Stromal cell of bone marrow (primary cell): ENCODE results near the gene TCP11.
A peak's percentile ranks its signal among the peaks of the same experiment; 100 is the strongest.

Experiments
- DNase-seq: peaks from one replicate; pipeline ENCODE4 v3.0.0-alpha.2; 2012; ENCODE audit warnings: low read depth

Gene TCP11

DNA sequence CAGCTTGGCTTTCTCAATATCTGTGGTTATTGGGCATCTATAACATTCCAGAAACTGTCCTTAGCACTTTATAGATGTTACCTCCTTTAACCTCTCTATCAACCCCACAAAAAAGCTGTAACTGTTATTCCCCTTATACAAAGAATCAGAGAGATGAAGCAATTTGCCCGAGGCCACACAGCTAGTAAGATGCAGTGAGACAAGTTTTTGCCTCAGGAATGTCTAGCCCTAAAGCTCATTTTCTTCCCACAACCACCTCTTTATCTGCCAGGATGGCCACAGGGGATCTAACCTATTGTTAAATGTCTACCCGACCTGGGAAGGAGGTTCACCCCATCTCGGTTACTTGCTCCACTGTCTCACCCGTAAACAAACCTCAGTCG, 31.9 kb upstream of the TCP11 start:
- DNase-seq: no peak

DNA sequence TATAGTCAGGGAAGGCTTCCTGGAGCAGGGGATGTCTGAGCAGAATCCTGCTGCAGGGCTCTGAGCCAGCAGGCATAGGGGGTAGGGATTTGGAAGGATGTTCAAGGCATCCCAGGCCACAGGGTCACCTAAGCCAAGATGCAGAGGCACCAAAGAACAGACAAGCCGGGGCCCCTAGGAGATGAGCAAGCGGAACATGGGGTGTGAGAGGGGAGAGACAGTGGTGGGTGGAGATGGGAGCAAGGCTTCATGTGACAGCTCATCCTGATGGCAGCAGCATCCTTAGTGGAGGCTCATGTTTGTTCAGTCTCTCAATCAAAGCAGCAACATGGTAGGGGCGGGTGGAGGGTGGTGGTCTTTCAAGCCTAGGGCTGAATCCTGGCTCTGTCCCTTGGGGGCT, 29.8 kb upstream of the TCP11 start:
- DNase-seq: no peak

DNA sequence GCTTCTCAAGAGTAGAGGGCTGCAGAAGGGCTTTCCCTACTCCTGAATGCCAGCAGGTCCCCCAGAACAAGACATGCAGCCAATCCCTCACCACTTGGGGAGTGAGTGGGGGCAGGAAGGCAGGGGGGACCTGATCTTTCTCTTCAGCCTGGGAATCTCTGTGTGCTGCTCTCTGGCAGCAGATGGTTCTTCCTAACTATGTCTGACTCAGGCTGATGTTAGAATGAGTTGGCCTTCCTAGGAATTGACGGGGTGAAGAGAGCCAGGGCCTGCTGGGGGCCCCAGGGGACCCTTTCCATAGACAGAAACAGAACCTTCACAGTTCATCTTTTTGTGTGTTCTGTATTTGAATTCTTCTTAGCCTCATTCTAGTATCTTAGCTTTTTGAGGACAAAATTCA, 29.0 kb upstream of the TCP11 start:
- DNase-seq: peak; percentile 76

DNA sequence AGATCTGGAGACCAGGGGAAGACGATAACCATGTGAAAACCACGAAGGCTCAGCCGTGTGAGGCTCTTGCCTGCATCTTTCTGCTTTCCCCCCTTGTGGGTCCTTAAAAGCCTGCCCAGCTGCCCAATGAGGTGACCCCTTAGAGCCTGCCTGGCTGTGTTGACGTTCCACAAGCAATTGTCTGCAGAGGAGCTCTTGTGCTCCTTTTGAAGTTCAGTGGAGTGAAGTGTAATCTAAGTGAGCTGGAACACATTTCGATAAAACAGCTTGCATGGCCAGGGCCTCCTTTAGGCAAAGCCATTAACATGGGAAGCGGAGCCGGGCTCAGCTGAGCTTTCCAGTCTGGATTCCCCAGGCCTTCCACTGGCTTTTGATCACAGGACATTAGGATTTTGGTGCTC, 27.3 kb upstream of the TCP11 start:
- DNase-seq: no peak

DNA sequence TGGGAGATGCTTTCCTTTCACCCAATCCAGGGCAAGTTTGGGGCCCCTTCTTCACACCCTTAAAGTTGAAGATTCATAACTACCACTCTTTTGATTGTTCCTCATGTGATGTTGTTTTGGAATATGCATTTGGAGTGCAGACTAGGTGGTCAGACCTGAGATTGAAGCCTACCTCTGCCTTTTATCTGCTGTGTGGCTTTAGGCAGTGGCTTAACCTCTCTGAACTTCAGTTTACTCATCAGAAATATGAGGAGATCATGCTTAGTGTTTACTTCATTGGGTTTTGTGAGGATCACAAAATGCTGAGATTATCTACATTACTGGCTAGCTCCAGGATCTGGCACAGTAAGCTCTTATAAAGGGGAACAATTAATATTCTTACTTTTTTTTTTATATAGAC, 26.4 kb upstream of the TCP11 start:
- DNase-seq: no peak

DNA sequence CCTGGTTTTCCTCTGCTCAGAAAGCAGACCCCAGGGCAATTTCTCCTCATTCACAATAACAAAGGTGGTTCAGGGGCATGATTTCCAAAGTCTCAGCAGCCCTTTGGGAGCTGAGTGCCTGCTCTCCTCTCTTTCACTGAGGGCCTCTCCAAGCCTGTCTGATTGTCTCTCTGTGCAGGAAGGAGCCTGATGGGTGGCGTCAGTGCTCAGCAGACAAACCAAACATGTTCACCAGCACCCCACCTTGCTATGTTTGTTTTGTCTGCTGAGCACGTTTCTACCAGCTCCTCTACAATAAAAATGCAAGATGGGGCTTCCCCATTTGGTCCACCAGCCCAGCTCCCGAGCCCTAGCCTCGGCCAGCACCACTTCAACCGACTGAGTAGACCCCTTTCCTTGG, 25.4 kb upstream of the TCP11 start:
- no peak for DNase-seq

DNA sequence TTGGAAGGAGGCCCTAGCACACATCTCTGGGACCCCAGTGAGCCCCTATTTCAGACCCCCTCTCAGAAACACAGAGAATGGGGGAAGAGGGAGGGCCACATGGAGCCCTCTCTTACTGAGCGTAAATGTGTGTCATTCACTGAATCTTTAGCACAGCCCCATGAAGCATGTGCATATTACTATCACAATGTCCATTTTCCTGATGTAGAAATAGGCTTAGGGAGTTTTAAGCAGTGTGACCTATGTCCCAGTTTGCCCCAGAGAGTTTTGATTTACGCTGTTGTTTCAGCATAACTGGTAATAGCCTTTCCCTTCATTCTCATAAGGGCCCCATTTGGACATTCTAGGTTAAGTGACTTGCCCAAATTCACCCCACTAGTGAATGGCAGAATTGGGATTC, 25.0 kb upstream of the TCP11 start:
- no peak for DNase-seq

DNA sequence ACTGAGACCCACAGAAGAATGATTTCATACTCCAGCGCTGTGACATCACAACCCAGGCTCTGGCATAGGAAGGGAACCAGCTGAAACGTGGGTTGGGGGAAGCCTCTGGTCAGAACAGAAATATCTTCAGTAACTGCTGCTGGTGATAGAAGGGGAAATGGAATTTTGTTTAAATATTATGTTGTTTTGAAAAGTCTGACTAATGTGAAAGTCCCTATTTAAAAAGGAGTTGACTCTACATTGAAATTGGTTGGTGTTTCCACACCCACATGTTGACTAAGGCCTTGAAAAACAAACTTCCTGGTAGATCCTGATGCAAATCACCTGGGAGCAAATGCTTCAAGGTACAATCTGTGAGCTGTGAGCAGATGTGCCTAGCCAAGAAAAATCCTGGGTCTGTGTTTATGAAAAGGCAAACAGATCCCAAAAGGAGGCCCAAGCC, 24.5 kb upstream of the TCP11 start:
- no peak for DNase-seq

DNA sequence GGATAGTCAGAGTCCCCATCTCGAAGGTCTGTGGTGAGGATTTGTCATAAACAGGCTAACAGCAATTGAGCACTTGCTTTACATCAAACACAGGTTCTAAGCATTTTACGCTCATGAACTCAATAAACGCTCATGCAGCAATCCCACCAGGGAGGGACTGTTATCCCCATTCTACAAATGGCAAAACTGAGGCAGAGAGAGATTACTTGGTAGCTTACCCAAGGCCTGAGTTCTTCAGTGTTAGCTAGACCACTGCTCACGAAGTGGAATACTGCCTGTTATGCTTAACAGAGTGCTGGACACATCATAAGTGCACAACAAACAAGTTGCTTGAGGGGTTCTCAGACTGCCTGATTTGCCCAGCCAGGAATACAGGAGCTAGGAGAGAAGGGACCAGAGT, 23.7 kb upstream of the TCP11 start:
- no peak for DNase-seq

DNA sequence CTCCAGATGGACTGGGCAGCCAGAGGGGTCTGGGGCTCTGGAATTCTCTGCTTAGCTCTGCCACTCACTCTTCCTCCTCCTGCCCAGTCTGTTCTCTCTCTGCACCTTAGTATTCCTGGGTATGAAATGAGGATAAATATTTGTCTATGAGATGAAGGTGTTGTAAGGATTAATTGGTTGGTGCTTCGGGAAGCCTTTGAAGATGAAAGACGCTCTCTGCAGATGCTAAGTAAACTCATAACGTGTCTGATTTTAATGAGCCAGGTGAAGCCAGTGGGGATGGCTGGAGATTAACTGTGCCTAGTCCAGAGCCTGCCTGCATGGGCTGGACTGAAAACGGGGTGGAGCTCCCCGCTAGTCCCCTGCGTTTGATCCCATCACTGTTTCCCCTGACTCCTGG, 23.1 kb upstream of the TCP11 start:
- DNase-seq: no peak

DNA sequence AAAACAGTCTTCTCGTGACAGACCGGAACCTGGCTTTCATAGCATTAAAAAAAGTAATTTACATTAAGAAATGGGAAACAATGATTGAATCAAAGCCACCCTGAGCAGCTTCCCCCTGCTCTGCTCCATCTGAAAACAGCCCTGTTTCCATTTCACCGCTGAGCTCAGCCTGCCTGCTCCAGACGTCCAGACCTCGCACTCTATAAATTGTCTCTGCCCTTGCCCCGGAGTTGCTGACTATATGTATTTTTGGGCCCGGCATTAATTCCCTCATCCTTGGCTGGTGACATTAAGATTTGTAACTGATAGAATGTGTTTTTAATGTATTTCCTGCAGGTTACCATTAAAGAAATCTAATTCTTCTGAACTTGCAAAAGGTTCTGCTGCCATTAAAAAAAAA, 22.7 kb upstream of the TCP11 start:
- DNase-seq: no peak

DNA sequence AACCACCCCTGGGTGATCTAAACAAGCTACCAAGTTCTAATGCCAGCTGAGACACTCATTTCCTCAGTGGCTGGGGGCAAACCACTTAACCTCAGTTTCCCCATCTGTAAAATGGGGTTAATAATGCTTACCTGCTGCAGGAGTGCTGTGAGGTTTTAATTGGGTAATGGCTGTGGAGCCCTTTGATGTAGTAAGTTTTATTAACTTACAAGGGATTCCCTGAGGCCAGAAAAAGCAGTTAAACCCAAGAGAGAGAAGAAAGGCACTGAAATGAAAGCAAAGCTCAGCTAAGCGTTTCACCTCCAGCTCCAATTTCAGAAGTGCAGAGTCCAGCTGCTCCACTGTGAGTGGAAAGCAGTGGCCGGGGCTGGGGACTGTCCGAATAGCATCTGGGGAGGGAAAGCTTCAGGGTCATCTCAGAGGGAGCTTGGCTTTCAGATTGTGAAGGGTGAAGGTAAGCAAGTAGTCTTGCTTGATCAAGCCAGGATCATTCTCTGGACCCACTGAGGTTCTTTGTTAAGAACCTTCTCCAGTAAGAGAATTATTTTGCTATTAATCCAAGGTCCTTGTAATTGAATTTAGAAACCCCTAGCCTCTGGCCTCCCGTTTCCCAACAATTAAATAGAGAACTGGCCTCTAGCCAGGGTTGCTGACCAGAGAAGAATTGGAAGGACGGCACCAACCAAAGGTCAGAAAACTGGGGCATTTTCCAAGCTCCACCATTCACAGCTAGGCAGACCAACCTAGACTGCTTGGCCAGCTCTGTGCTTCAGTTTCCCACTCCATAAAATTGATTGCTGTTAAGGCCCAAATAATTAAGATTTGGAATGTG, 20.9 kb upstream of the TCP11 start:
- no peak for DNase-seq

DNA sequence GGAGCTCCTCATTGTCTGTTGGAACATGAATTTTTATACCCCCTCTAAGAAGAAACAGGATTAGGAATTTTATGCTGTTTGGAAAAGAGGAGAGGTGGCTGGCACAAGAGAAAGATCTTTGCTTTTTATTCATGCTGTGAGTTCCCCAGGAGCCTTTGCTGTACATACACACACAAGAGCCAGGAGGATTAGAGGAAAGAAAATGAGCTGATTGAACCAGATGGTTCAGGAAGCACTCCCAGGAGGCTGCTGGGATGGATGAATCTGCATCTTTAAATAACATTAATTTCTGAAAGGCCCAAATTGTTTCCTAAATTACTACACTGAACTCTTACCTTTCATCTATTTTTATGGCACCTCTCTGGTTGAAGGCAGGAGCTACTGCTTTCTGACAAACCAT, 20.1 kb upstream of the TCP11 start:
- DNase-seq: no peak

DNA sequence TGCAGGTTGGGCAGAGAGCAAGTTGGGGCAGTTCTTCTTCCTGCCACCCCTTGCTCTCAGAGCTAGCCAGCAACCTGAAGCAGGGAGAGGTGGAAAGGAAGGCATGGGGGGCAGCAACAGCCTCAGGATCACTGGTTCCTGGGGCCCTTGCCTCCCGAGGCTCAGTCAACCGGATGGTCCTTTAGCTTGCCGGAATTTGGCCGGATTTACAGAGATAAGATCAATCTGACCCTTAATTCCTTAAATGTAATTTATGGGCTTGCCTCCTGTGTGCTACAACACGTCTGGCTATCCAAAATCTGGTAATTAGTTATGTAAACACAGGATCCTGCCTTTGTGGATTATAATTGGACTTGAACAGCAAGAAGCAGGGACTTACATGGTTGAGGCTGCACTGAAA, 19.5 kb upstream of the TCP11 start:
- DNase-seq: no peak

DNA sequence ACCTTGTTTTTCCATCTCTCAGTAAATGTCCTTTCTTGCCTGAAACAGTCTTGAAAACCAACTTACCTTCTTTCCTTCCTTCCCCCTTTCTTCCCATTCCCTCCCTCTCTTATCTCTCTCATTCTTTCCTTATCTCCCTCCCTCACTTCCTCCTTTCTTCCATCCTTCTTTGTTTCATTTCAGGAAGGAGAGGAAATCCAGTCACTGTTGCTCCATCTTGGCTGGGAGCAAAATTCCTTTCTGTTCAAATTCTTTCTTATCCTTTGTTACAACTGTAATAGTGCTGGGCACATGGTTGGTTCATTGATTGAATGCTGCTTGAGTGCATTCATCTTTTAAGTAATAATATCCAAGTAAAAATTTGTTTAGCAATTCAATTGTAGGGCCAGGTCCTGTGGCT, 17.4 kb upstream of the TCP11 start:
- no peak for DNase-seq

DNA sequence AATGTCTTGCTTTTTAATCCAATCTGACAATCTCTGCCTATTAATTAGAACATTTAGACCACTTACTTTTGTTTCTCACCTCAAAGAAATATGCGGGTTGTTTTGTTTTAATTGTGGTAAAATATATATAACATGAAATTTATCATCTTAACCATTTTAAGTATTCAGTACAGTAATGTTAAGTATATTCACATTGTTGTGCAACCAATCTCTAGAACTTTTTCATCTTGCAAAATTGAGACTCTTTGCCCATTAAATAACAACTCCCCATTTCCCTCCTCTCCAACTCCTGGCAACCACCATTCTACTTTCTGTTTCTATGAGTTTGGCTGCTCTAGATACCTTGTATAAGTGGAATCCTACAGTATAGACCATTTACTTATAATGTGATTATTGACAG, 13.8 kb upstream of the TCP11 start:
- no peak for DNase-seq

DNA sequence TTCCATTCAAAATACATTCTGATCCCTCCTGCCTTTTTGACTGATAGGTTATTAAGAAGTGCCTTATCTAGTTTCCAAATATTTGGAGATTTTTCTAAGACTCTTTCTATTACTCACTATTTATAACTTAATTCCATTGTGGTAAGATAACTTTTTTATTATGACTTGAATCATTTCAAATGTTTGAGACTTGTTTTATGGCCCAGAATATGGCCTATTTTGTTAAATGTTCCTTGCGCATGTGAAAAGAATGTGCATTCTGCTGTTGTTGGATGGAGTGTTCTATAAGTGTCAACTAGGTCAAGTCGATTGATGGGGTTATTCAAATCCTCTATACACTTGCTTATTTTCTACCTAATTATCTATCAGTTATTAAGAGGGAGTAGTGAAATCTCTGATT, 13.1 kb upstream of the TCP11 start:
- DNase-seq: no peak

DNA sequence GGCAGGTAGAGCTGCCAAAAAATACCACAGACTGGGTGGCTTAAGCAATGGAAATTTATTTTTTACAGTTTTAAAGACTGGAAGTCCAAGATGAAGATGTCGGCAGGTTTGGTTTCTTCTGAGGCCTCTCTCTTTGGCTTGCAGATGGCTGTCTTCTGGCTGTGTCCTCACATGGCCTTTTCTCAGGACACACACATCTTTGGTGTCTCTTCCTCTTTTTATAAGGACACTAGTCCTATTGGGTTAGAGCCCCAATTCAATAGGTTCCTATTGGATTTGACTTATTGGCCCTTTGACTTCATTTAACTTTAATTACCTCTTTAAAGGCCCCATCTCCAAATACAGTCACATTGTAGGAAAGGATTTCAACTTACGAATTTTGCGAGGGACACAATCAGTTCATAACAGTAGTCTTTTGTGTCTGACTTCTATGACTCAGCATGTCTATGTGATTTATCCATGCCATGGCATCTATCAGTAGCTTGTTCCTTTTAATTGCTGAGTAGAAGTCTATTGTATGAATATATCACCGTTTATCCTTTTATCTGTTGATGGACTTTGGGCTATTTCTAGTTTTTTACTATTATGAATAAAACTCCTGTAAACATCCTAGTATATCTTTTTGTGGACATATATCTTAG, 11.0 kb upstream of the TCP11 start:
- DNase-seq: no peak

DNA sequence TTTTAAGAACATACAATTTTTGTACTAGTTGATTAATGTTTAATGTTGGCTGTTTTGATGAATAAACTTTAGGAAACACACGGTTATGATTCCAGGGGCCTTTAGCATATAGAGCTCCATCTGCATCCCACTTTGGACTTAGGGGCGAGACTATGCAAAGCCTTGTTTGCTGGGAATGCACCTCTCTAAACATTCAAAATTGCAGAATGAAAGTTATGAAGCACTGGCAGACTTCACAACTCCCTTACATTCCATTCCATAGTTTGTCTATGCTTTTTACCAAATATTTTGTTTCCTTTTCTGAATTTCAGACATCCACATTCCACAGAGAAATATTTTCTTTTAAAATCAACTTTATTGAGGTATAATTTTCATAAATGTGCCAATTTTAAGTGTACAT, 10.3 kb upstream of the TCP11 start:
- DNase-seq: no peak

DNA sequence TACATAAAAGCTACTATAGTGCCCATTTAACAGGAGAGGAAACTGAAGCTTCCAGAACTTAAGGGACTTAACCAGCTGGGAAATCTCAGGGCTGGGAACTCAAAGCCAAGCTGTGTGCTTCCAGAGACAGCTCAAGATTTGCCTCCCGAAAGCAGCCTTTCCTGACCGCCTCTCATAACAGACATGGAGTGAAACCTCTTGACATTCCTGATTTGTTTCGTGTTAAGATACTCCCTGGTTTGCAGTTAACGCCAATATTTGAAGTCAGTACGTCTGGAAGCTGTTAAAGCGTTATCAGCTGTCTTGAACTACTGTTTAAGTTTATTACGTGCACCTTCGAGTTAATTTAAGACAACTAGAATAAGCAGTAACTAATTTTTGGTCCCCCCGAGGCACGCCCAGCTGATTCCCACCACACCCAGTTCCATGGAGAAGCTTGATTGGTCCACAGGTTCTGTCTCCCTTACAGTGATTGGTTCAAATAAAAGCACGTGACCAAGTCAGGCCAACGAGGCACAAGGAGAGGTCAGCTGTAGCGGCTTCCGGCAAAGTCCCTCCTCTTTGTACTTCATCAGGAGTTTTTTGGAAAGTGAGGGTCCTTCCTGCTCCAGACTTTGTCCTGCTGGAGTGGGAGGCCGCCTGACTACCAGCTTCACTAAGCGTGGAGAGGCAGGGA, 8.9 kb upstream of the TCP11 start:
- DNase-seq: no peak

DNA sequence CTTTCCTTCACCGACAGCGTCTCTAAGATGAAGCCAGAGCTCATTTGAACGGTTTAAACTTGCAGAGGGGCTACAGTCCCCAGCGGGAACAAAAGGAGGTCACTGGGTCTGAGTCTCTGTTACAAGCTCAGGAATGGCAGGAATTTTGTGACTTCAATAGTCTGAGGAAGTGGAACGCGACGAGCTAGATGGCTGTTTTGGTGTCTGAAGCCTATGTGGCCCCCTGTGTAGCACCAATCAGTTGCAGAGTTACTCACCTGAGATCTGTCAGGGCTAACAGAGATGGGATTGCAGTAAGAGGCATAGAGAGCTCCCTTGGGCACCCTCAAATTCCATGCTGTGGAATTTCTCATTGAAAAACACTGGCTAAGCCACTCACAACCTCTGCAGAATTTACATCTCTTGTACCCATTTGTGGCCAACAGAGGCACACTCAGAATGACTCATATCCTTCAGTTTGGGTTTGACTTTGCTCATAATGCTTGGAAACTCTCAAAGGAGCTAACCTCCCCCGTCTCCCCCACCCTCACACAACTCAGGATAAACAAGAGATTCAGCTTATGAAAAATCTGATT, 7.1 kb upstream of the TCP11 start:
- peak; percentile 73 for DNase-seq

DNA sequence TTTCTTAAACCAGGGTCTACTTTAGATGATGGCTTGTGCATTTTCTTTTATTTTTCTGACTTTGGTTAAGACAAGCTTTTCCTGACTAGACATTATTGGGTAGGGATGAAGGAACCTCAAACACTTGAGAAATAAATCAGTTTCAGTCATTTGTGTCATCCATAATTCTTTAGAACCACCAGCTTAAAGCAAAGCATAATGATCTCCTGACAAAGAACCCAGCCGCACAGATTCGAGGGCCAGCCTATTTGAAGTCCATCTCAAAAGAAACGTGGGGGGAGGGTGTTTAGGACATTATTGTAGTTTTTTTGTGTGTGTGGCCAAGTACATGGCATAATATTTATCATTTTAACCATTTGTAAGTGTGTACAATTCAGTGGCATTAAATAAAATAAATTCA, 6.3 kb upstream of the TCP11 start:
- no peak for DNase-seq

DNA sequence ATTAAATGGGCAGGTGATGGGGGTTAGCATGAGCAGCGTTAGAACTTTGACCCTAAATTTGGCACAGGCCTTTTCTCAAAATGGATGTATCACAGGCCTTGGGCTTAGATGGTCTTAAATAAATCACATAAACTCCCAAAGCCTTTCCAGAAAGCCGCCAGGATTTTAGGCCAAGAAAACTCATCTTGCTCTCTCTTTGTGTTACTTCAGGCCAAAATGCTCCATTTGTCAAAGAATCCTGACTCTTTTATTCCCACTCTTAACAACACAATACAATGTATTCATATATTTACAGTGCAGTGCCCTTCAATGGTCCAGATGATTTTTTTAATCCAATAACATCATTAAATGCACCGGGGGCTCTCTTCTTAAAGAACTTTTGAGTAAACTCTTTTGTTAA, 5.9 kb upstream of the TCP11 start:
- DNase-seq: no peak
